Neuronal stem cell (in vitro differentiated cells): ENCODE data around the gene RPL19.

Source experiments
- DNase-seq: peaks from one replicate; pipeline ENCODE4 v3.0.0-alpha.2; 2013; ENCODE audit warnings: low spot score
- H2AFZ ChIP-seq: one replicate; pipeline ENCODE4 v1.6.1; 2013; ENCODE audit warnings: mild to moderate bottlenecking, low read length, inconsistent platforms
- H2AK5ac ChIP-seq: 2 replicates; pipeline ENCODE4 v1.6.1; 2013; ENCODE audit warnings: low read depth, mild to moderate bottlenecking, inconsistent platforms, low read length, moderate library complexity, mixed read lengths
- H2BK120ac ChIP-seq: 2 replicates; pipeline ENCODE4 v1.6.1; 2013; ENCODE audit warnings: low read depth, mild to moderate bottlenecking, inconsistent platforms, low read length, moderate library complexity, mixed read lengths
- H2BK12ac ChIP-seq: one replicate; pipeline ENCODE4 v1.6.1; 2013; ENCODE audit warnings: low read length, inconsistent platforms
- H2BK15ac ChIP-seq: 2 replicates; pipeline ENCODE4 v1.6.1; 2013; ENCODE audit warnings: mild to moderate bottlenecking, low read length, inconsistent platforms, mixed read lengths
- H2BK5ac ChIP-seq: one replicate; pipeline ENCODE4 v1.6.1; 2013; ENCODE audit warnings: inconsistent platforms, mild to moderate bottlenecking, low read length, moderate library complexity
- H3K14ac ChIP-seq: one replicate; pipeline ENCODE4 v1.6.1; 2013; ENCODE audit warnings: low read length, inconsistent platforms
- H3K18ac ChIP-seq: 2 replicates; pipeline ENCODE4 v1.6.1; 2013; ENCODE audit warnings: low read length, inconsistent platforms
- H3K23ac ChIP-seq: 2 replicates; pipeline ENCODE4 v1.6.1; 2013; ENCODE audit warnings: low read depth, mild to moderate bottlenecking, mixed read lengths, low read length, inconsistent platforms; ENCODE audit not compliant: poor library complexity
- H3K27ac ChIP-seq: replicated peaks from 3 replicates; pipeline ENCODE4 v1.5.1; 2013; ENCODE audit warnings: low read length, inconsistent platforms
- H3K27me3 ChIP-seq, 3 experiments: 2 replicates each; pipeline ENCODE4 v1.6.1; 2013; ENCODE audit warnings: low read length in 3 of 3, mild to moderate bottlenecking in 2 of 3, inconsistent platforms in 1 of 3, low read depth in 1 of 3, mixed read lengths in 1 of 3, moderate library complexity in 1 of 3; ENCODE audit not compliant: control insufficient read depth in 3 of 3, insufficient read depth in 3 of 3
- H3K36me3 ChIP-seq, 2 donors: replicated peaks in 1 of 2; 2 replicates each; pipeline ENCODE4 v1.6.1; 2013; ENCODE audit warnings: low read length in 2 of 2; ENCODE audit not compliant: control insufficient read depth in 2 of 2, insufficient read depth in 2 of 2
- H3K4ac ChIP-seq: 2 replicates; pipeline ENCODE4 v1.6.1; 2013; ENCODE audit warnings: inconsistent platforms, mild to moderate bottlenecking, low read length, moderate library complexity
- H3K4me1 ChIP-seq, 2 donors: 1 replicate in 1 of 2; 2 replicates in 1 of 2; pipeline ENCODE4 v1.6.1; 2013; ENCODE audit warnings: low read length in 2 of 2, low read depth in 1 of 2; ENCODE audit not compliant: control insufficient read depth in 2 of 2, insufficient read depth in 1 of 2
- H3K4me2 ChIP-seq: one replicate; pipeline ENCODE4 v1.6.1; 2013; ENCODE audit warnings: mild to moderate bottlenecking, low read length, inconsistent platforms; ENCODE audit not compliant: insufficient read depth, poor library complexity, severe bottlenecking
- H3K4me3 ChIP-seq, 2 donors: 2 replicates each; pipeline ENCODE4 v1.5.1; 2013; ENCODE audit warnings: low read length in 2 of 2, mild to moderate bottlenecking in 2 of 2, inconsistent platforms in 1 of 2, moderate library complexity in 1 of 2
- H3K79me1 ChIP-seq: one replicate; pipeline ENCODE4 v1.6.1; 2013; ENCODE audit warnings: low read depth, mild to moderate bottlenecking, inconsistent platforms, low read length, moderate library complexity
- H3K9ac ChIP-seq: one replicate; pipeline ENCODE4 v1.6.1; 2013; ENCODE audit warnings: mild to moderate bottlenecking, low read depth, low read length, inconsistent platforms; ENCODE audit not compliant: poor library complexity
- H3K9me3 ChIP-seq, 2 donors: replicated peaks in 1 of 2; 2 replicates each; pipeline versions ENCODE3 to v1.6.1; 2013; ENCODE audit warnings: low read length in 2 of 2, mild to moderate bottlenecking in 2 of 2, inconsistent platforms in 1 of 2, low read depth in 1 of 2, mixed read lengths in 1 of 2, moderate library complexity in 1 of 2; ENCODE audit not compliant: control insufficient read depth in 2 of 2, insufficient read depth in 1 of 2
- H4K8ac ChIP-seq: one replicate; pipeline ENCODE4 v1.6.1; 2013; ENCODE audit warnings: low read depth, mild to moderate bottlenecking, inconsistent platforms, low read length, moderate library complexity
- H4K91ac ChIP-seq: one replicate; pipeline ENCODE4 v1.6.1; 2013; ENCODE audit warnings: low read length, low read depth, mild to moderate bottlenecking, inconsistent platforms; ENCODE audit not compliant: poor library complexity
- WGBS, 2 donors: extraction: QIAGEN DNeasy Blood & Tissue Kit; methylation state at CpG; one replicate each; pipeline ENCODE4 v1.1.7; 2013; ENCODE audit warnings: missing lambda C conversion rate in 2 of 2, mixed read lengths in 1 of 2; ENCODE audit not compliant: insufficient read length in 2 of 2, insufficient replicate concordance in 1 of 2; ENCODE audit errors: extremely low coverage in 2 of 2; 5-methylcytosine and 5-hydroxymethylcytosine counted together

Gene RPL19

DNA sequence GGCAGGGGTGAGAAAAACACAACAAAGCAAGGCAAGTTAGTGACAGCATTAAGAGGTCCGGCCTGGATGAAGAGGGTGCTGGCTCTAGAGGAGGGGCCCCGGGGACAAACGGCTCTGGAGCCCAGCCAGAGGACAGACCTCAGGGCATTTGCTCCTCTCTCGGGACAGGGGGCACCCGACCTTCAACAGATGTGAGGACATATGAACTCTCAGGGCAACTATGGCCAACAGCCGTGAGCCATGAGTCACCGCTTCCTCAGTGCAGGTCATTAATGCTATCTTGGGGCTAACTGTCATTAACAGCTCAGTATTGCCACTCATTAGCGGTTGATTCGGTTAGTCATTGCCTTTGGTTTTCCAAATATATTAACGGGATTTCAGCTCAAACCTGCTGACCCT is 24.4 kb upstream of the RPL19 start:
- no CpG with 5 or more reads among the region's 10 CpGs for WGBS, 2 donors

DNA sequence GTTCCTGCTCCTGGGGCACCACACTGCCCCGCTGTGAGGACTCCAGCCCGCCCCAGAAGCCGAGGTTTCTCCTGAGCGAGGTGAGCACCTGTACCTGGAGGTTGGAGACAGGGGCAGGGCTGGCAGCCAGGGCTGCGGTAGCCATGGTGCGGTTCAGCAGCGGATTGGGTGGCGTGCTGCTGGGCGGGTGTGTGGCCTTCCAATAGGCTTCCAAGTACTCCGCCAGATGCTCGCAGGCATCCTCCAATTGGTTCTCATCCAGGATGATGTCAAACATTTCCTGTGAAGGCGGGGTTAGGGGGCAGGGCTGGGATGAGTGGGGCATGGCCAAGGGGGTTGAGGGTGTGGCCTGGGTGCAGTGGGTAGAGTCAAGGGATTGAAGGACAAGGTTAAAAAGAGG is 22.8 kb upstream of the RPL19 start:
- Histone ChIP-seq H3K36me3 (peaks cover 12 to 51% of the 10 kb centered on the region in 2 donors), H3K4ac (no peak overlapping the region), H3K27me3 (no peaks in the 10 kb centered on the region), H4K8ac (no peak overlapping the region), H2BK15ac (no peak overlapping the region), H3K4me3 (no peak overlapping the region), H2AFZ (no peak overlapping the region), H3K9ac (no peak overlapping the region), H3K9me3 (no peaks in the 10 kb centered on the region), H3K23ac (no peak overlapping the region), H3K27ac (no peak overlapping the region), H4K91ac (no peak overlapping the region), H3K18ac (no peak overlapping the region), H3K14ac (no peak overlapping the region), H2BK5ac (no peak overlapping the region), H3K4me1 (peaks cover 0 to 8% of the 10 kb centered on the region in 2 donors), H2BK12ac (no peak overlapping the region), H3K4me2 (no peak overlapping the region), H2AK5ac (no peak overlapping the region), H2BK120ac (no peak overlapping the region), H3K79me1 (no peaks in the 10 kb centered on the region)
- no peak for DNase-seq
- no CpG with 5 or more reads among the region's 12 CpGs for WGBS, 2 donors

More for the DNA sequence above, 24.4 kb upstream of the RPL19 start:
- no peak overlapping the region for H2AK5ac ChIP-seq
- H3K27me3 ChIP-seq, result no peaks in the 10 kb centered on the region
- no peak overlapping the region for H4K8ac ChIP-seq
- no peak overlapping the region for H2AFZ ChIP-seq
- peaks cover 0 to 9% of the 10 kb centered on the region in 2 donors for H3K4me1 ChIP-seq
- H2BK120ac ChIP-seq, result no peak overlapping the region
- H2BK5ac ChIP-seq, result no peak overlapping the region
- no peak overlapping the region for H3K4me3 ChIP-seq
- H3K9ac ChIP-seq, result no peak overlapping the region
- no peak for DNase-seq
- H3K9me3 ChIP-seq, result no peaks in the 10 kb centered on the region
- H3K23ac ChIP-seq, result no peak overlapping the region
- H2BK12ac ChIP-seq, result no peak overlapping the region
- H3K27ac ChIP-seq, result no peak overlapping the region
- no peak overlapping the region for H3K4me2 ChIP-seq
- H3K36me3 ChIP-seq, result peaks cover 8 to 38% of the 10 kb centered on the region in 2 donors
- H3K79me1 ChIP-seq, result no peaks in the 10 kb centered on the region
- H2BK15ac ChIP-seq, result no peak overlapping the region
- H4K91ac ChIP-seq, result no peak overlapping the region
- H3K4ac ChIP-seq, result no peak overlapping the region
- H3K14ac ChIP-seq, result no peak overlapping the region
- no peak overlapping the region for H3K18ac ChIP-seq

DNA sequence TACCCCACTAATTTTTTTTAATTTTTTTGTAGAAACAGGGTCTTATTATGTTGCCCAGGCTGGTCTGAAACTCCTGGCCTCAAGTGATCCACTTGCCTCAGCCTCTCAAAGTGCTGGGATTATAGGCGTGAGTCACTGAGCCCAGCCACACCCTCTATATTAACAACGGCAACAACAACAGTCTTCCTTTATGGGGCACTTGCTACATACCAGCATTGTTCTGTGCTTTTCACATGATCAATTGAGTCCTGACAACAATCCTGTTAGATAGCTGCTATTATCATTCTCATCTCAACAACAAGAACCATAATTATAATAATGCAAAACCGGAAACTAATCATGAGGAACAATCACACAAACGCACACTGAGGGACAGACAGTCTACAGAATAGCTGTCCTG is 21.5 kb upstream of the RPL19 start:
- H2AK5ac ChIP-seq, result no peak overlapping the region
- peaks cover 0 to 4% of the 10 kb centered on the region in 2 donors for H3K4me1 ChIP-seq
- peaks cover 16 to 61% of the 10 kb centered on the region in 2 donors for H3K36me3 ChIP-seq
- H3K9ac ChIP-seq, result no peak overlapping the region
- no CpG with 5 or more reads among the region's 4 CpGs for WGBS, 2 donors
- H3K4me3 ChIP-seq, result no peak overlapping the region
- no peak overlapping the region for H4K8ac ChIP-seq
- no peak overlapping the region for H3K4ac ChIP-seq
- no peak overlapping the region for H3K4me2 ChIP-seq
- H3K14ac ChIP-seq, result no peak overlapping the region
- H4K91ac ChIP-seq, result no peak overlapping the region
- H2BK15ac ChIP-seq, result no peak overlapping the region
- H2BK12ac ChIP-seq, result no peak overlapping the region
- no peak overlapping the region for H2BK120ac ChIP-seq
- no peaks in the 10 kb centered on the region for H3K79me1 ChIP-seq
- H3K27ac ChIP-seq, result no peak overlapping the region
- H3K18ac ChIP-seq, result no peak overlapping the region
- H3K9me3 ChIP-seq, result no peaks in the 10 kb centered on the region
- H3K23ac ChIP-seq, result no peak overlapping the region
- H2BK5ac ChIP-seq, result no peak overlapping the region
- DNase-seq, result no peak
- no peaks in the 10 kb centered on the region for H3K27me3 ChIP-seq
- H2AFZ ChIP-seq, result no peak overlapping the region

DNA sequence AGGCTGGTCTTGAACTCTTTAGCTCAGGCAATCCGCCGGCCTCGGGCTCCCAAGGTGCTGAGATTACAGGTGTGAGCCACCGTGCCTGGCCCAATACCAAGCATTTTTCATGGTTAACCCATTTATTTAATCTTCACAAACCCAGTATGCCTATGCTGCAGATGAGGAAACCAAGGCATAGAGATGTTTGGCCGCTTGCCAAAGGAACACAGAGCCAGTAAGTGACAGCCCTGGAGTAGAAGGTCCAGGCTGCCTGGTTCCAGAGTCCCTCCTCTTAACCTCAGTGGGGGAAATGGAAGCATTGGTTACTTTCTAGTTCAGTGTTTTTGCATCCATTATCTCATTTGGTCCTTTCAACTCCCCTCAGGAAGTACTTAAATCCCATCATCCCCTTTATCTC is 18.8 kb upstream of the RPL19 start:
- no peak overlapping the region for H4K8ac ChIP-seq

More for the DNA sequence above, 18.8 kb upstream of the RPL19 start:
- no CpG with 5 or more reads among the region's 5 CpGs for WGBS, 2 donors
- H3K4me3 ChIP-seq, result no peak overlapping the region
- H3K27me3 ChIP-seq, result no peaks in the 10 kb centered on the region
- H2BK5ac ChIP-seq, result no peak overlapping the region
- H3K4ac ChIP-seq, result no peak overlapping the region
- no peak overlapping the region for H3K23ac ChIP-seq
- no peak overlapping the region for H3K18ac ChIP-seq
- no peak overlapping the region for H3K27ac ChIP-seq
- no peak overlapping the region for H2AFZ ChIP-seq
- H3K4me1 ChIP-seq, result no peaks in the 10 kb centered on the region
- no peak for DNase-seq
- no peak overlapping the region for H2BK120ac ChIP-seq
- no peak overlapping the region for H2BK12ac ChIP-seq
- no peak overlapping the region for H2BK15ac ChIP-seq
- no peaks in the 10 kb centered on the region for H3K9me3 ChIP-seq
- H3K79me1 ChIP-seq, result no peaks in the 10 kb centered on the region
- H3K36me3 ChIP-seq, result peaks cover 35 to 84% of the 10 kb centered on the region in 2 donors
- no peak overlapping the region for H3K9ac ChIP-seq
- H2AK5ac ChIP-seq, result no peak overlapping the region
- H3K4me2 ChIP-seq, result no peak overlapping the region
- no peak overlapping the region for H3K14ac ChIP-seq
- no peak overlapping the region for H4K91ac ChIP-seq
